Cardiac septum (tissue), 1 donor: ENCODE measurements around the gene ABTB1. TPM values are rescaled to one million over a fixed set of nuclear protein-coding genes. Genes with fewer than 3 reads are reported as not detected.
A peak's percentile ranks its signal among the peaks of the same experiment; 100 is the strongest.
"Not testable (repeated sequence)": the region's sequence is repeated elsewhere in the genome, so short reads cannot be mapped to it uniquely, and the experiment has no call there.

Experiments used
- DNase-seq: peaks from one replicate; pipeline ENCODE4 v3.0.0-alpha.2; 2020; ENCODE audit warnings: low spot score
- intact Hi-C: fragments of 100-400 bp; cut with DNase I; formaldehyde crosslinking; loops from one replicate; pipeline ENCODE4 v1.14.0; 2022
- total RNA-seq: library from RNA; stranded (reverse); fragmentation: NEBNext Ultra II Directional; extraction: Animal tissue kit (Norgen Biotek cat#: 25700); gene quantifications from one replicate; pipeline ENCODE4 v1.2.1, GENCODE V29; 2021
- donor health status: DM: no; HTN: no; CAD: no.

ABTB1 gene
- total RNA-seq, 1 donor from 2014 or later: 25.5 TPM

DNA sequence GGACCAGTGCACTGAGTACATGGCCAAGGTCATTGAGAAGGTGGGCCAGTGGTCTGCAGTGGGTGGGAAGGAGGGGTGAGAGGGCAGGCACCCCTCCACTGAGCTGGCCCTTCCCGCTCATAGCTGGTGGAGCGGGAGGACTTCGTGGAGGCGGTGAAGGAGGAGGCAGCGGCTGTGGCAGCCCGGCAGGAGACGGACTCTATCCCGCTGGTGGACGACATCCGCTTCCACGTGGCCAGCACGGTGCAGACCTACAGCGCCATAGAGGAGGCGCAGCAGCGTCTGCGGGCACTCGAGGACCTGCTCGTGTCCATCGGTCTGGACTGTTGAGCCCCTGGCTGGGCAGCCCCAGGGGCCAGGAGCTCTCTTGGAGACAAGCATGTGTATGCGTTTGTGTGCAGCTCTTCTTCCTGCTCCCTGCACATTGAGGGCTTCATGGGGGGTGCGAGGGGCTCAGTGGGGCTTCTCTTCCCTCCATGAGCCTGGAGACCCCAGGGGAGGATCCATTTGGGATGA lies 7.5 kb downstream of the ABTB1 start:
- intact Hi-C loops: no loop called here
- DNase-seq: peak; percentile 64

GRCh38 chr3:127680798-127681221 lies 8.1 kb downstream of the ABTB1 start:
- intact Hi-C loops: no loop called here
- DNase-seq: peak; percentile 71

DNA sequence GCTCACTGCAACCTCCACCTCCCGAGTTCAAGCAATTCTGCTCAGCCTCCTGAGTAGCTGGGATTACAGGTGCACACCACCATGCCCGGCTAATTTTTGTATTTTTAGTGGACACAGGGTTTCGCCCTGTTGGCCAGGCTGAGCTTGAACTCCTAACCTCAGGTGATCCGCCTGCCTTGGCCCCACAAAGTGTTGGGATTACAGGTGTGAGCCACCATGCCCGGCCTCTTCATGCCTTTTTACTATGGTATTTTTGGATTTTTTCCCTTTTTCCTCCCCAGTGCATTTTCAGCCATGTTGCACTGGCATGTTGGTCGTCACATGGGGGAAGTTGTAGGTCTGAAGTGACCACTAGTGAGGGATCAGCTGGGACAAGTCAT lies 9.4 kb downstream of the ABTB1 start:
- DNase-seq: peak; percentile 43
- intact Hi-C loops: not testable (repeated sequence)

DNA sequence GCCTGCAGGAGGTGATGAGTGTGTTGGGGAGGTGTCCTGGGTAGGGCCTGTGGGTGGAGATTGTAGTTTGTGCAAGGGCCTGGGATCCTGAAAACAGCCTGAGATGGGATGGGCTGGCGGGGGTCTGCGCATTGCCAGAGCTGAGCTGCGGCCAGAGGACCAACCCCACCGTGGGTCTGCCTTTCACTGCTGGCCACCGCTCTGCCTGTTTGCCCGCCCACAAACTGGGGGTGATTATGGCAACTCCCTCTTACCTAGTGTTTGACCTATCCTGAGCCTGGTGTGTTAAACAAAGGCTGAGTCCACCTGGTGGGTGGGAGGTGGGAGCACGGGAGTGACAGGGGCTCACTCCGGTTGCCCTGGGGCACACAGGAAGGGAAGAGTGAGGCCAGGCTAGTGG lies 9.8 kb downstream of the ABTB1 start:
- intact Hi-C loops: no loop called here
- DNase-seq: peak; percentile 71

DNA sequence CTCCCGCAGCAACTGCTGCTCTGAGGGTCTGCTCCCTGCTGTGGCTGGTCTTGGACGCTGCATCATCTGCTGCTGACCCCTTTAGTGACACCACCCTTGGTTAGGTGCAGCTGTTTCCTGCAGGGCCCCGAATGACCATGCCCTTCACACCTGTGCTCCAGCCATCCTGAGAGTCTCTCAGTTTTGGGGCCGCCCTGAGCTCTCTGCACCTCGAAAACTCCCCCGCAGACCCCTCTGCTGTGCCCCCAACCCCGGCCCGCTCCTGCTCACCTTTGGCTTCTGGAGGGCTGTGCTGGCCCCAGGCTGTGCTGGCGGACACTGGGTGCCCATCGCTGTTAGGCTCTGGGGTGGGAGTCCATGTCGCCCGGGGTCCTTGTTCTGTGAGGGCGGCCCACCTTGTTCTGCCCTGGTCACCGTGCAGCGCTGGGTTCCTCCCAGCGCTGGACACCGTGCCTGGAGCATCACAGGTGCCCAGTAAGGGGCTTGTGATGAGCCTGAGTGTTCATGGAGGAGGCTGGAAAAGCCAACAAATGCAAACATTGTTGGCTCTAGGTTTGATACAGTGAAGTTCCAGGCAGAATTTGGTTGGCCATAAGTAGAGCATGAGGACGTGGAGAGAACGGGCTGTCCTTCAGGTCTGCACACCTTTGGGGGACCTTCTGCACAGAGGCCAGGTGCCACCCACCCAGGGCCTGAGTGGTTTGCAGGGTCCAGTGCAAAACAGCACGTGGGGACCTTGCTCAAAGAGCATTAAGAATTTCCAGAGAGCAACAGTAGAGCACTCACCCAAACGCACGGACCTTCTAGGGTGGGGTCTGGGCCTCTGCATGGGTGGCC lies 12.3 kb downstream of the ABTB1 start:
- intact Hi-C loops: no loop called here
- peak; percentile 60 for DNase-seq

- intact Hi-C loops: no loop called here
- no peak for DNase-seq
Measured at GRCh38 chr3:127685708-127686511, 13.2 kb downstream of the ABTB1 start.

DNA sequence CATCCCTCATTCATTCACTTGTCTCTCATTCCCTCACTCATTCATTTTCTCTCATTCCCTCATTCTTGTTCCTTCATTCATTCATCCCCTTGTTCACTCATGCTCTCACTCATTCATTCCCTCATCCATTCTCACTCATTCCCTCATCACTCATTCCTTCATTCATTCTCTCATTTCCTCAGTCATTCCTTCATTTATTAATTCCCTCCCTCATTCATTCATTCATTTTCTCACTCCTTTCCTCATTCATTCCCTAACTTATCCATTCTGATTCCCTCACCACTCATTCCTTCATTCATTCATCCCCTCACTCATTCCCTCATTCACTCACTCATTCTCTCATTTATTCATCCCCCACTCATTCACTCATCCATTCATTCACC lies 13.8 kb downstream of the ABTB1 start:
- DNase-seq: no peak
- intact Hi-C loops: no loop called here

DNA sequence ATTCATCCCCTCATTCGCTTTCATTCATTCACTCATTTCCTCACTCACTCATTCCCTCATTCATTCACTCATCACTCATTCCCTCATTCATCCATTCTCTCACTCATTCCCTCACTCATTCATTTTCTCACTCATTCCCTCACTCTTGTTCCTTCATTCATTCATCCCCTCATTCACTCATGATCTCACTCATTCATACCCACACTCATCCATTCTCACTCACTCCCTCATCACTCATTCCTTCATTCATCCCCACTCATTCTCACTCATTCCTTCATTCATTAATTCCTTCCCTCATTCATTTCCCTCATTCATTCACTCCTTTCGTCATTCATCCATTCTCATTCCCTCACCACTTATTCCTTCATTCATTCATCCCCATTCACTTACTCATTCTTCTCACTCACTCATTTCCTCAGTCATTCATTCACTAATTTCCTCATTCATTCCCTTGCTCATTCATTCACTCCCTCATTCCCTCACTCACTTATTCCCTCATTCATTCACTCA lies 14.5 kb downstream of the ABTB1 start:
- intact Hi-C loops: no loop called here
- DNase-seq: no peak

DNA sequence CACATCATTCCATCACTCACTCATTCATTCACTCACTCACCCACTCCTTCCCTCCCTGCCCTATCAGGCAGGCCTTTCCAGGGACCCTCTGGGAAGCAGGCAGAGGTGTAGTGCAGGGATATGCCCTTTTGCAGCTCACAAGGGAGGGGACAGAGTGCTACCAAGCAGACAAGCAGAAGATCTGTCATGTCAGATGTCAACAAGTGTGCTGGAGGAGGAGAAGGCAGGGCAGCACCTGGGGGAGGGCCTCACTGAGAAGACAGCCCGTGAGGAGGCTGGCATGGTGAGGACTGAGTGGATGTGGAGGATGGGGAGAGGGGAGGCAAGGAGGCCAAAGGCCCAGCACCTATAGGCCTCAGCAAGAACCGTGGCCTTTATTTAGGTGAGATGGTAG lies 15.3 kb downstream of the ABTB1 start:
- peak; percentile 39 for DNase-seq
- intact Hi-C loops: no loop called here

DNA sequence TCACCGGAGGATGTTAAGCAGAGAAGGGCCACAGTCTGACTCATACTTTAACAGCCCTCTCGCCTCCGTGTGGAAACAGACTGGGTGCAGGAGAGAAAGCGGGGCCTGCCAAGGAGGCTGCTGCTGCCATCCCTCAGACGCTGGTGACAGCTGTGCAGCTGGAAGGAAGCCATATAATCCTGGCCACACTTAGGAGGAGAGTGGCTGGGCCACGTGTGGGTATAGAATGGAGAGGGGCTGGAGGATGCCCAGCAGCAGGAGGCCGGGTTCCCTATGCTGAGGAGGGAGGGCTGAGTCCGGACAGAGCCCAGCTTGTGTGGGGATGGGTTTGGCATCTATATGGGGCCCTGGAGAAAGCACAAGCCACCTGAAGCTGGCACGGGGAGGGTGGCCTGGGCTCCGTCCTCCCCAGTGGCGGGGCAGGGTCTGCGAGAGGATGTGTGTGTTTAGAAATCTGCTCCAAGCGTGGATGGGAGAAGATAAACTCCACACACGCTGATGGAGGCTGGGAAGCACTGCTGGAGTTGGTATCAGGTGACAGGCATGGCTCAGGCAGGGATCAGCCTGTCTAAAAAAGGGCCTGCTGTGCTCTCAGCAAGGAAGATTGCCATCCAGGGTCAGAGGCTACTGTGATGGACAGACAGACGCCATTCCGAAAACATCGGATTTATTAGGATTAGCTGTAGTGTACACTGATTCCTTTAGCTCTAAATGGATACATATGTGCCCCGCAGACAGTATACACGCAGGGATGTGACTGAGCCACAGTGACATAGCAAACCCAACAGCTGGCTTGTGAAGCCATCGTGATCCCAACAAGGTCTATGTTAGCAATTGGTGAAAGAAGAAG lies 15.9 kb downstream of the ABTB1 start:
- peak; percentile 72 for DNase-seq
- intact Hi-C loops: no loop called here

DNA sequence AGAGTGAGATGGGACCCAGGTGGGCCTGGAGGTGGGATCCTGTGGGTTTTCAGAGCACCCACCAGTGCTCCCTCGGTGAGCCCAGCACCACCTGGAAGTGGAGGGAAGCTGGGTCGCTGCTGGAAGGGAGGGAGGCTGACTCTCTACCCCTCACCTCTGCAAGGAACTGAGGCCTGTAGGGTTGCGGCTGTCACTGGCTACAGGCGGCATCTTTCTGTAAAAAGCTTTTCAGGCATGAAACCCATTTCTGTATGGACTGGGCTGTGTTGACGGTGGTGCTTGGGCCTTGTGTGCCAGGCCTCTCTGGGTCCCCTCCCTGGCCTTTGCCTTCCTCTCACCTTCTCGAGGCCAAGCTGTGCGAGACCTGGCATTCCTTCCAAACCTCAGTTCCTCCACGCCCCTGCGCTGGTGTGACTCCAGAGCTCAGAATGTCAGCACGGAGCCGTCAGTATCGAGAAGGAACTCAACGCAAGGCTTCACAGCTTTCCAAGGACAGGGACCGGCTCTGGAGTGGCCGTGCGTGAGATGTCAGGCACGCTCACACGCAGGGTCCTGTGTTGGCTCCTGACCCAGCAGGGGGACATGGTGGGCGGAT lies 16.6 kb downstream of the ABTB1 start:
- intact Hi-C loops: no loop called here
- DNase-seq: peak; percentile 62

DNA sequence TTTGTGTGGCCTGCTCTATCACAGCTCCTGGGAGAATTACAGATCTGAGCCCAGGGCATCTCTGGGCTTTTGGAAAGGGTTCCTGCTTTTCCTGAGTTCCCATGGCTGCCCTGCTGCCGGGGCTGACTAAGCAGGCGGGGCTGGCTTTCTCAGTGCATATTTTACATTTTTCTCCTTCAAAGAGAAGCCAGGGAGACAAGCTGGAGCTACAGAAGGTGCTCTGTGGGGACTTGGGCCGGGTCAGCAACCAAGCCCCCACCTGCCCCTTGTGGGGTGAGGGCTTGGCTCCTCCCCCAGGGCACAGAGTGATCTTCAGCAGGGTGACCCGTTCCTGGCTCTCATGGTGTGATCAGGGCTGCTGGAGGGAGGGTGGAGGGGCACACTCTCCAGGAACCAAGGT lies 17.4 kb downstream of the ABTB1 start:
- DNase-seq: peak; percentile 51
- intact Hi-C loops: loop anchor here (5.0 kb wide), 2 partner anchors 38 to 282 kb away; no protein-coding TSS in a partner anchor

GRCh38 chr3:127690823-127691452 lies 18.2 kb downstream of the ABTB1 start:
- DNase-seq: peak; percentile 77
- intact Hi-C loops: loop anchor here (5.0 kb wide), 2 partner anchors 39 to 281 kb away; no protein-coding TSS in a partner anchor

DNA sequence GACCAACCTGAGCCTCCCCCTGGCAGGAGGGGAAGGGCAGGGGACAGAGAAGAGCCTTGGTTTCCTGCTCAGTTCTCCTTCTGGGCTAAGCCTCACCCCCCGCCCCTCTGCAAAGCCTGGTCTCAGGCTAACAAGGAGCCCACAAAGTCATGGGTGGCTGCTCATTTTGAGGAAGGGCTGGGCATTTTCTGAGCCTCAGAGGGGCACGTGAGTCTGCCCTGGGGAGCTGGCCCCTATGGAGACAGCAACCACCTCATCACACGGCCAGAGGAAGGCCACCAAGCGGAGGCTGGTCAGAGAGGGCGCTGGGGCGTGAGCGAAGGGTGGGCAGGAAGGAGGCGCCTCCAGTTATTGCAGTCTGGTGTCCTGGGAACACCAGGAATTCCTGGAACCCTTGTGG lies 18.7 kb downstream of the ABTB1 start:
- DNase-seq: peak; percentile 66
- intact Hi-C loops: loop anchor here (5.0 kb wide), 2 partner anchors 39 to 281 kb away; no protein-coding TSS in a partner anchor

GRCh38 chr3:127691974-127692373 lies 19.2 kb downstream of the ABTB1 start:
- intact Hi-C loops: loop anchor here (5.0 kb wide), 2 partner anchors 40 to 280 kb away; no protein-coding TSS in a partner anchor
- DNase-seq: peak; percentile 47

DNA sequence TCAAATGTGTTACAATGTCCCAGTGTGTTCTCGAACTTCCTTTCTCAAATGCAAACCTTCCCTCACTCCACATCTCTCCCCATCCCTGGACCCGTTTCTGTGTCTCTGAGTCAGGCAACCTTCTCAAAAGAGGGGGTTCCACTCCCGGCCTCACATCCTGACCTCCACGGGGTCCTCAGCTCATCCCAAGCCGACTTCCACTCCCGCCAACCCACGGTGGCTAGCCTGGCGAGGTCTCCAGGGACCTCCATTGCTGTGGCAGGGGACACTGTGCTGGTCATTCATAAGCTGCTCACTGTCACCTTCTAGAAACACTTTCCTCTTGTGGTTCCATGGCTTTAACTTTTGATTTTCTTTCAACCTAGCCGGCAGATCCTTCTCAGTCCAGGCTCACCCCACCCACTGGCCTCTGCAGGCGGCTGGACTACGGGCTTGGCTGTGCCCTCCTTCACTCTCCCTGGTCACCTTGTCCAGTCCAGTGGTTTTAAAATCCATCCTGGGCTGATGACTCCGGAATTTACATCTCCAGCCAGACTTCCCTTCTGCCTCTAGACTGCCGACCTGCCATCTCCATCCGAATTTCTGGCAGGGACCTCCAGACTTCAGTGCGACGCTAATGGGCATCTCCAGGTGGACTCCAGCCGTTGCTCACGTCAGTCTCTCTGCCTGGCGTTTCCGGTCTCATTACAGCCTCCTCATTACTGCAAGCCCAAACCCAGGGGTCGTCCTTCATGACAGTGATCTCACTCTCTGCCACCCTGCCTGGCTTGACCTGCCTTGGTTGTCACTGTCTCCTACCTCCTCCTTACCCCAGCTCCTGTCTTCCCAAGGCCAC lies 20.0 kb downstream of the ABTB1 start:
- DNase-seq: peak; percentile 68
- intact Hi-C loops: loop anchor here (5.0 kb wide), 2 partner anchors 40 to 280 kb away; no protein-coding TSS in a partner anchor

- intact Hi-C loops: loop anchor here (5.0 kb wide), 2 partner anchors 41 to 279 kb away; no protein-coding TSS in a partner anchor
- DNase-seq: peak; percentile 15
Measured at GRCh38 chr3:127693336-127693843, 20.6 kb downstream of the ABTB1 start.
